Spleen (tissue), 7 donors: Measurements from ENCODE around the gene POLR3E.

Experiments
- POLR2A ChIP-seq, 3 donors: fragments of 450-650 bp; IDR thresholded peaks; one replicate each; pipeline ENCODE4 v1.5.1; 2017; ENCODE audit warnings: antibody characterized with exemption in 3 of 3, mild to moderate bottlenecking in 1 of 3
- POLR2AphosphoS5 ChIP-seq, 3 donors: sonication (generic); formaldehyde crosslinking; IDR thresholded peaks; one replicate each; pipeline ENCODE4 v1.5.1; 2017; ENCODE audit warnings: antibody characterized with exemption in 3 of 3
- TF ChIP-seq, protein P1 (sequence below), 11 experiments: fragments of 200-600 bp in 7 of 11; fragments of 450-650 bp in 4 of 11; sonication (generic) in 4 of 11; IDR thresholded peaks in 8 of 11; conservative IDR thresholded peaks in 3 of 11; 1 replicate in 7 of 11; 2 replicates in 4 of 11; pipeline versions ENCODE4 v1.4.0 to v1.8.0; 2016 to 2021; ENCODE audit warnings: antibody characterized with exemption in 11 of 11, inconsistent platforms in 4 of 11, mild to moderate bottlenecking in 1 of 11
- donor health status: DM: no; HTN: no; CAD: no; lungs with moderate emphysema.
- donor health status: DM: no; HTN: no; CAD: no.
- donor health status: DM: no; HTN: no; CAD: no.

- TF ChIP-seq POLR2AphosphoS5 (IDR thresholded peaks at IDR 0.05) (no peak), POLR2A (IDR thresholded peaks at IDR 0.05) (no peak)
- TF ChIP-seq, protein P1, sequence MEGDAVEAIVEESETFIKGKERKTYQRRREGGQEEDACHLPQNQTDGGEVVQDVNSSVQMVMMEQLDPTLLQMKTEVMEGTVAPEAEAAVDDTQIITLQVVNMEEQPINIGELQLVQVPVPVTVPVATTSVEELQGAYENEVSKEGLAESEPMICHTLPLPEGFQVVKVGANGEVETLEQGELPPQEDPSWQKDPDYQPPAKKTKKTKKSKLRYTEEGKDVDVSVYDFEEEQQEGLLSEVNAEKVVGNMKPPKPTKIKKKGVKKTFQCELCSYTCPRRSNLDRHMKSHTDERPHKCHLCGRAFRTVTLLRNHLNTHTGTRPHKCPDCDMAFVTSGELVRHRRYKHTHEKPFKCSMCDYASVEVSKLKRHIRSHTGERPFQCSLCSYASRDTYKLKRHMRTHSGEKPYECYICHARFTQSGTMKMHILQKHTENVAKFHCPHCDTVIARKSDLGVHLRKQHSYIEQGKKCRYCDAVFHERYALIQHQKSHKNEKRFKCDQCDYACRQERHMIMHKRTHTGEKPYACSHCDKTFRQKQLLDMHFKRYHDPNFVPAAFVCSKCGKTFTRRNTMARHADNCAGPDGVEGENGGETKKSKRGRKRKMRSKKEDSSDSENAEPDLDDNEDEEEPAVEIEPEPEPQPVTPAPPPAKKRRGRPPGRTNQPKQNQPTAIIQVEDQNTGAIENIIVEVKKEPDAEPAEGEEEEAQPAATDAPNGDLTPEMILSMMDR (IDR thresholded peaks at IDR 0.05 in 8 of 11, conservative IDR thresholded peaks at IDR 0.05 in 3 of 11): no peak
Measured at GRCh38 chr16:22353933-22354541, 56.8 kb downstream of the POLR3E start.
